ENCODE results near the gene NT5M.

Gene NT5M

GRCh38 chr17:17395885-17396284, 92.7 kb downstream of the NT5M start:
- no peak for DNase-seq

Measured in 8988T (cell line).